ENCODE results near the gene DAP3.
A peak's percentile ranks its signal among the peaks of the same experiment; 100 is the strongest.
"Not testable (repeated sequence)": the region's sequence is repeated elsewhere in the genome, so short reads cannot be mapped to it uniquely, and the experiment has no call there.

Gene DAP3

GRCh38 chr1:155715056-155715455, 26.2 kb downstream of the DAP3 start:
- not testable (repeated sequence) for DNase-seq (ENCODE audit: extremely low read depth in 1 of 2, low read depth in 1 of 2)

- DNase-seq (ENCODE audit: extremely low read depth in 1 of 2, low read depth in 1 of 2) = no peak
These were observed 26.9 kb downstream of the DAP3 start for GRCh38 chr1:155715777-155716176.

DNA sequence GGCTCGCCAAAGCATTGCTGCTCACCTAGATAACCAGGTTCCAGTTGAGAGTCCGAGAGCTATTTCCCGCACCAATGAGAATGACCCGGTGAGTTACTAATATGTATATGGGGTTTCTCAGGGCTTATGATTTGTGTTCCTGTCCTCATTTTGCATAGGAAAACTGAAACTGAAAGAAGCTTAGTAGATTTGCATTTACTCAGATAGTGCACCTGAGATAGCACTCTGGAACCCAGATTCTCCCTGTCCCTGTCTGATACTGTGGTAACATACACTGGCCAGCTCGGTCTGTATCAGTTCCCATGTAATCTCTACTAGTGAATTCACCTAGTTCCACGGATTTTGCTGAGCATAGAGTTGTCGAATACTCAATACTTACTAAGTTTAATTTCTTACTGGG, 28.1 kb downstream of the DAP3 start:
- DNase-seq (ENCODE audit: extremely low read depth in 1 of 2, low read depth in 1 of 2) = no peak

GRCh38 chr1:155718524-155719115, 29.7 kb downstream of the DAP3 start:
- DNase-seq (ENCODE audit: extremely low read depth in 1 of 2, low read depth in 1 of 2) = not testable (repeated sequence)

DNA sequence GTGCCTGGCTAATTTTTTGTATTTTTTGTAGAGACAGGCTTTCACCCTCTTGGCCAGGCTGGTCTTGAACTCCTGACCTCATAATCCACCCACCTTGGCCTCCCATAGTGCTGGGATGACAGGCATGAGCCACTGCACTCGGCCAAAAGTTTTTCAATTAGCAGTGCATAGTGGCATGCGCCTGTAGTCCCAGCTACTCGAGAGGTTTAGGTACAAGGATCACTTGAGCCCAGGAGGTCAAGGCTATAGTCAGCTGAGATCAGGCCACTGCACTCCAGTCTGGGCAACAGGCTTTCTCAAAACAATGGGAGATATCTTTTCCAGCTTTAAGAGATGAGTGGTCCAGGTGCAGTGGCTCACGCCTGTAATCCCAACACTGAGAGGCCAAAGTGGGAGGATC, 30.8 kb downstream of the DAP3 start:
- no peak for DNase-seq (ENCODE audit: extremely low read depth in 1 of 2, low read depth in 1 of 2)

DNA sequence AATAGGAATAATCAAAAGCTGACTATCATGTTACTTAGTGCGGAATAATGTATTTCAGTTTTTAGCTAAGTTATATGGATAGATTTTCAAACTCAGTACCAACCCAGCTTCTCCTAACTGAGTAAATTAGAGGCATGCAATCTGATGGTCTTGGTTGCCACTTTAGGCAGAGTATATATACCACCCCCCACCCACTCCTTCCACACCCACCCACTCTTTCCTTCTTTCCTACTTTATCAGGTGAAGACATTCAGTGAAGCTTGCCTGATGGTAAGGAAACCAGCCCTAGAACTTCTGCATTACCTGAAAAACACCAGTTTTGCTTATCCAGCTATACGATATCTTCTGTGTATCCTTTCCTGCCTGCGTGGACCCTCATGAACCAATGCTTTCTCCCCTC, 36.3 kb downstream of the DAP3 start:
- DNase-seq (ENCODE audit: extremely low read depth in 1 of 2, low read depth in 1 of 2) = no peak

GRCh38 chr1:155729031-155729898, 40.4 kb downstream of the DAP3 start:
- peak in 1 of 2 donors; percentile 5 for DNase-seq (ENCODE audit: extremely low read depth in 1 of 2, low read depth in 1 of 2)

DNA sequence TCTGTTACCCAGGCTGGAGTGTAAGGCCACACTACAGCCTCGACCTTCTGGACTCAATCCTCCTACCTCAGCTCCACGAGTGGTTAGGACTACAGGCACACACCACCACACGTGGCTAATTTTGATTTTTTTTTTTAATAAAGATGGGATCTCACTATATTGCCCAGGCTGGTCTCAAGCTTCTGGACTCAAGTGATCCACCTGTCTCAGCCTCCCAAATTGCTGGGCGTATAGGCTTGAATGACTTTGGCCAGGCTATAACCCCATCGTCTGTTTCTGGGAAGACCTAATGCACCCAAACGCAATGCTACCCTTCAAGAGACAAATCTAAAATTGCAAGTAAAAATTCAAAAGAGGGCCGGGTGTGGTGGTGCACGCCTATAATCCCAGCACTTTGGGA, 52.1 kb downstream of the DAP3 start:
- DNase-seq (ENCODE audit: extremely low read depth in 1 of 2, low read depth in 1 of 2) = no peak

- no peak for DNase-seq (ENCODE audit: extremely low read depth in 1 of 2, low read depth in 1 of 2)
These were observed 53.0 kb downstream of the DAP3 start for GRCh38 chr1:155741908-155742307.

DNA sequence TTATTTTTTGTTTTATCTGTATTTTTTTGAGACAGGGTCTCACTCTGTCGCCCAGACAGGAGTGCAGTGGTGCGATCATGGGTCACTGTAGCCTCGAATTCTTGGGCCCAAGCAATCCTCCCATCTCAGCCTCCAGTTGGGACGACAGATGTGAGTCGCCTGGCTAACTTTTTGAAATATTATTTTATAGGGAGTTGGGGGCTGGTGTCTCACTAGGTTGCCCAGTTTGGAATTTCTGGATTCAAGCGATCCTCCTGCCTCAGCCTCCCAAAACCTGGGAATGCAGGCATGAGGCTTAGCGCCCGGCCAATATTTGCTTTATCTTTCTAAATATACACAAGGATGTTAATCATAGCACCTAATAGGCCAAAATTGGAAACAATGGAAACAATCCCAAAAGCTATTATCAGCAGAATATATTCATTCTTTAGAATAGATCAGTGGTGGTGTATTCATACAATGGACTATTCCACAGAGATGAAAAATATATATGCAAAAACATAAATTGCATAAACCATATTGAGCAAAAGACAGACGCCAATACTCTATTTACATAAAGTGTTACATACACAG, 55.9 kb downstream of the DAP3 start:
- no peak for DNase-seq (ENCODE audit: extremely low read depth in 1 of 2, low read depth in 1 of 2)

DNA sequence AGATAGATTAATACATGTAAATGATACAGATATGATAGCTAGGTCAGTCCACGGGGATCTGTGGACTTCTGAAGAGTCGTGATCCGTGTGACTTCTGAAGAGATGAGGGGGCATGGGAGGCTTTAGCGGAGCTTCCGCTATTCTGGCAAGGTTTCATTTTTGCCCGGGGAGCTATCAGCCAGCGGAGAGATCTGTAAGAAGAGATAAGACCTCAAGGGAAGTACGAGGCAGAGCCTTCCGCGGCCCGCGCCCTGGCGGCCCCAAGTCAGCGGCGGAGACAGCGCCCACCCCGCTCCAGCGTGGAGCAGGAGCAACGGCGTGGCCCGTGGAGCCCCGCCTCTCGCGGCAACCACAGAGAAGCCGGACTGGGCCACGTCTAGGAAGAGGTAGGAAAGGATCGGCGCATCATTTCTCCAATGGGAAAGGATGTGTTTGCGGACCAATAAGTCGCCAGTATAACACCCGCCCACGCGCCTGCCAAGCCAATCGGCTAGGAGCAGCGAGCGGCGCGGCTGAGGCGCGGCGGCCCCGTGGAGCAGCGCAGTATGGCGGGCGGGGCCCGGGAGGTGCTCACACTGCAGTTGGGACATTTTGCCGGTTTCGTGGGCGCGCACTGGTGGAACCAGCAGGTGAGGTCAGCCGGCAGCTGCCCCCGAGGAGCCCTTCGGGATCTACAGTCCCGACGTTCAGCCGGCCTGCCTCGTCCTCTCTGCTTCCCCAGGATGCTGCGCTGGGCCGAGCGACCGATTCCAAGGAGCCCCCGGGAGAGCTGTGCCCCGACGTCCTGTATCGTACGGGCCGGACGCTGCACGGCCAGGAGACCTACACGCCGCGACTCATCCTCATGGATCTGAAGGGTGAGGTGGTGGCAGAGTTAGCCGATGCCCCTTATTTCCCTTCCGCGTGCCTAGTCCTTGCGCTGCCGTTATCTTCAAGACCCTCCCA, 56.7 kb downstream of the DAP3 start:
- peak; percentile 82 to 86 for DNase-seq (ENCODE audit: extremely low read depth in 1 of 2, low read depth in 1 of 2)

DNA sequence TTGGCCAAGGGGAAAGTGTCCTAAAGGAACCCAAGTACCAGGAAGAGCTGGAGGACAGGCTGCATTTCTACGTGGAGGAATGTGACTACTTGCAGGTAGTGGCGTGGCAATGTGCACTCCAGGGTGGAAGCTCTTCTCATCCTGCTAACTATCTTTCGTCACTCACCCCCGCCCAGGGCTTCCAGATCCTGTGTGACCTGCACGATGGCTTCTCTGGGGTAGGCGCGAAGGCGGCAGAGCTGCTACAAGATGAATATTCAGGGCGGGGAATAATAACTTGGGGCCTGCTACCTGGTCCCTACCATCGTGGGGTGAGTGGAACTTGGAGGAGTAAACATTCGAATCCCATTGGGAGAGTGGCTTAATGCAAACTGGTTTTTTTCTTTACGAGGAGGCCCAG, 58.7 kb downstream of the DAP3 start:
- DNase-seq (ENCODE audit: extremely low read depth in 1 of 2, low read depth in 1 of 2) = not testable (repeated sequence)

- not testable (repeated sequence) for DNase-seq (ENCODE audit: extremely low read depth in 1 of 2, low read depth in 1 of 2)
These were observed 59.2 kb downstream of the DAP3 start for GRCh38 chr1:155748141-155748540.

- DNase-seq (ENCODE audit: extremely low read depth in 1 of 2, low read depth in 1 of 2) = not testable (repeated sequence)
These were observed 70.1 kb downstream of the DAP3 start for GRCh38 chr1:155759017-155759416.

DNA sequence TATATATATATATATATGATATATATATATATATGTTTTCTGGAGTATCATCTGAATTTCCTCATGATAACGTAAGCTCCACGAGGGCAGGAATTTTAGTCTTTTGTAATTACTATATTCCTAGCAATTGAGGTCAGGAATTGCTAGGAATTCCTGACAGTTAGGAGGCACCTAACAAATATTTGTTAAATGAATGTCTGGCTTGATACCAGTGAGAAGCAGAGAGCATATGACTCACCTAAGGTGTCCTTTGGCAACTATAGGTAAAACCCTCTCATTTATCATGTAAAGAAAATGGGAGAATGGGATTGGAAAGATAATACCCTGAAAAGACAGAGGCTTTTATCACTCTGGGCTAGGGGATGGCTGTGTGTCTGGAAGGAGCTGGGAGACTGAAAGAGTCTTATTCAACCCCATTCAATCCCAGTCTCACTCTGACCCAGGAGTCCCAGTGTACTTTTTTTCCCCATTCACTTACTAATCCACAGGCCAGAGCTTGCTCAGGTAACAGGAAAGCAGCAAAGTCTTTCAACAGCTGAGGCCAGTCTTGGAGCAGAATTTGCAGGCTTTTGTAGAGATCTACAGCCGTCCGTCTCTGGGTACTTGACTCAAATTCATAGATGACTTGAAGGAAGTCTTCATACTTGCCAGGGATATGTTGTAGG, 71.2 kb downstream of the DAP3 start:
- no peak for DNase-seq (ENCODE audit: extremely low read depth in 1 of 2, low read depth in 1 of 2)

- no peak for DNase-seq (ENCODE audit: extremely low read depth in 1 of 2, low read depth in 1 of 2)
These were observed 72.0 kb downstream of the DAP3 start for GRCh38 chr1:155760751-155761475.

DNA sequence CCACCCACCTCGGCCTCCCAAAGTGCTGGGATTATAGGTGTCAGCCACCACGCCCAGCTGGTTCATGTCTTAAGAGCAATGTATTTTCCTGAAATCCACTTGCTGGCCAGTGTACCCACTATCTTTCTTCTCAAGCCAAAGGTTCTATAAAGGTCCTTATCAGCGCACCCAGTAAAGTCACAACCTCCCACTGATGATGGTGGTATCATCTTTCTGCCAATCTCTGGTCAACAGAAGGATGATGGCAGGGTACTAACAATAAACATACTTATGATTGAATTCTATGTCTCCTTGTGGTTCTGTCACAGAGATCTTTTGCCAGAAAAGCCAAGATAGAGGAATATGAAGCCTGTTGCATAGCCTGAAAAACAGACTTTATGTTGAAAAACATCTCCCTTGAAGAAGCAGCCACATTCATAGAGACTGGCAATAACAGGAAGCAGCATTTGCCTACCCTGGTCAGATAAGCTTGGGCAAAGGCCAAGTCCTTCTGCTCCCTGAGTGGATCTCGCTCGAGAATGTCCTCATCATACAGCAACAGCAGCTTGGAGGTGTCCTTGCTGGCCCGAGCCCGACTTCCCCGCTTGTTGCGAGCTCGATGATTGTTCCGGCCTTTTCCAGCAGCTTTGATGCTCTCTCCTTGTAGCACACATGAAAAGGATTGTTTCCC, 73.0 kb downstream of the DAP3 start:
- no peak for DNase-seq (ENCODE audit: extremely low read depth in 1 of 2, low read depth in 1 of 2)

DNA sequence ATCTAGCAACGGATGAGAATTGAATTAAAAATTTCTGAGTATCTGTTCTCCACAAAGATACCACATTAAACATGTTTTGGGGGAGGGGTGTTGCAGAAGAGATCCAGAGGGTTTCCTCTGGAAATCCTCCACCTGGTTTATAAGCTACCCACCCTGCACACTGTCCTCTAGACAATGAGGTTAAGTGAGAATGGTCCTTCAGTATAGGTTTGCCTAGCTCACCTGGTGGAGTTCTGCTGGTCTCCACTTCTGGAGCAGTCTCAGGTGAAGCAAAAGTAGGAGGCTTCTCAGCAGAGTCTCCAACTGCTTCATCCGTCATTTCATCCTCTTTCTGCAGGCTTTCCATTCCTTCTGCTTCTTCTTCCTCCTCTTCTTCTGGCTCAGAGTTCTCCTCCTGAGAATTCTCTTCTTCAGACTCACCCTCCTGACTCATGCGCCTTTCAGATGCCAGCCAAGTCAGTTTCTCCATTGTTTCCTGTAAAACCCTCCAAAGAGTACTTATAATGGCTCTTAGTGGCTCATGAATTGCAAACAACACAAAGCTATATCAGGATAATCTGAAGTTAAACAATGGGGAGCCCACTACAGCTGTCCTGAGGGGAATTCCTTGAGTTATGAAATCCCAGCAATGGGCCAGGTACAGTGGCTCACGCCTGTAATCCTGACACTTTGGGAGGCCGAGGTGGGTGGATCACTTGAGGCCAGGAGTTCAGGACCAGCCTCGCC, 74.4 kb downstream of the DAP3 start:
- not testable (repeated sequence) for DNase-seq (ENCODE audit: extremely low read depth in 1 of 2, low read depth in 1 of 2)

GRCh38 chr1:155763989-155764388, 75.1 kb downstream of the DAP3 start:
- not testable (repeated sequence) for DNase-seq (ENCODE audit: extremely low read depth in 1 of 2, low read depth in 1 of 2)
